Right renal cortex interstitium (tissue), 3 donors: ENCODE measurements around the gene AKAP7. TPM values are rescaled to one million over a fixed set of nuclear protein-coding genes. Genes with fewer than 3 reads are reported as not detected.
"Not testable (repeated sequence)": the region's sequence is repeated elsewhere in the genome, so short reads cannot be mapped to it uniquely, and the experiment has no call there.

Experiments used
- DNase-seq, 3 donors: peaks; one replicate each; pipeline ENCODE4 v3.0.0-alpha.2; 2013; ENCODE audit warnings: low read depth in 3 of 3, low spot score in 2 of 3
- polyA plus RNA-seq, 3 donors: library from polyadenylated mRNA; unstranded; fragments of 120-200 nt; gene quantifications; one replicate each; pipeline ENCODE4 v1.2.1, GENCODE V29; 2013; ENCODE audit not compliant: insufficient read length in 3 of 3

AKAP7 gene
- polyA plus RNA-seq: 10 to 100 TPM in 2 of 3 donors, 1 to 10 TPM in 1; 9.8 to 16.9 (median 14.9) TPM

- DNase-seq: peak; percentile 31 to 59 (median 37)
Measured at GRCh38 chr6:131135244-131136020, at the start of gene AKAP7. TSS of gene AKAP7 (plus strand) at chr6:131135467. CDS start at chr6:131135764, 297 bp downstream.

- DNase-seq: not testable (repeated sequence)
Measured at GRCh38 chr6:131090339-131090738, 44.9 kb upstream of the AKAP7 start.

- DNase-seq: not testable (repeated sequence)
Measured at GRCh38 chr6:131091944-131092343, 43.3 kb upstream of the AKAP7 start.

GRCh38 chr6:131093334-131093733, 41.9 kb upstream of the AKAP7 start:
- DNase-seq: no peak

DNA sequence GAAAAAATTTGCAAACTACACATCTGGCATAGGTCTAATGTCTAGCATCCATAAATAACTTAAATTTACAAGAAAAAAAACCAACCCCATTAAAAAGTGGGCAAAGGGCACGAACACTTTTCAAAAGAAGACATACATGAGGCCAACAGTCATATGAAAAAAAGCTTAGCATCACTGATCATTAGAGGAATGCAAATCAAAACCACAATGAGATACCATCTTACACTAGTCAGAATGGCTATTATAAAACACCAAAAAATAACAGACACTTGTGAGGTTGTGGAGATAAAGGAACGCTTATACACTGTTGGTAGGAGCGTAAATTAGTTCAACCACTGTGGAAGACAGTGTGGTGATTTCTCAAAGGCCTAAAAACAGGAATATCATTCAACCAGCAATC, 38.5 kb upstream of the AKAP7 start:
- DNase-seq: no peak

DNA sequence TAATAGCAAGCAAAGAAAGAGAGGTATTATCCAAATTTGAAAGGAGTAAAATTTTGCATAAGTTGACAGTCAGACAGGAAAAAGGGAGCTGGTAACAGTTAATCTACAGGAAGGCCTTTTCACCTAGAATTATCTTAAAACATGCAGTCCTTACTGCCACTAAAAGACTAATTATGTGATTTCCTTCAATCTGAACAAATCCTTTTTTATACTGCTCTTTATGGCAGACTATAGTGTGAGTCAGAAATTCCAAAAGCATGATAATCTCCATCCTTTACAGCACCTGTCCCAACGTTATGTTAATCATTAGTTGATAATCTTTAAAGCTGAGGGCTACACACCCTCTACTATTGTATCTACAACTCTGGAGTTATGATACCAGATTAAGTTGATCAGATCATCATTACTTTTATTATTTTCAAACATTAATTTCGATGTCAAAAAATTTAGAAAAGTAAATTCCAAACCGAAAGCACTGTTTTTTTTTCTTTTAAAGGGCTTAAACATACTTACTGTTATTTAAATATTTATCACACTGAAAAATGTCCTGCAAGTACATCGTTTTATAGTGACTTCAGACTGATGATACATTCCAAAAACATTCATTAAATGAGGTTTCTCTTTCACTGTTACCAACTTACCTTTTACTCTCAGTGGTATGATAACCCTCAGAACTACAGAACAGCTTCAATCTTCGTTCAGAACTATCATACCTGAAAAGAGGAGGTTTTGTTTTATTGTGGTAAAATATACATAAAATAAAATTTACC, 33.2 kb upstream of the AKAP7 start:
- no peak for DNase-seq

GRCh38 chr6:131103296-131103695, 32.0 kb upstream of the AKAP7 start:
- DNase-seq: no peak

DNA sequence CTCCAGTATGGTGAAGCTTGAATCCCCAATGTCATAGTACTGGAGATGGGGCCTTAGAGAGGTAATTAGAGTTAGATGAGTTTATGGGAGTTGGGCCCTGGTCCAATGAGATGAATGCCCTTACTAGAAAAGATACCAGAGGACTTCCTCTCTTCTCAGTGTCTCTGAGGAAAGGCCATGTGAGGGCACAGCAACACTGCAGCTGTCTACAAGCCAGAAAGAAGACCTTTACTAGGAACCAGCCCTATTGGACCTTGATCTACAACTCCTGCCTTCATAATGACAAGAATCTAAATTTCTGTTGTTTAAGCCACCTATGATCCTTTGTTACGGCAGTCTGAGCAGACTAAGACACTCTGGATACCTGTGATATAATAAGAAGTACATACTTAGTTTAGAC, 31.4 kb upstream of the AKAP7 start:
- no peak for DNase-seq

- DNase-seq: no peak
Measured at GRCh38 chr6:131107151-131107550, 28.1 kb upstream of the AKAP7 start.

GRCh38 chr6:131112249-131112648, 23.0 kb upstream of the AKAP7 start:
- DNase-seq: no peak

DNA sequence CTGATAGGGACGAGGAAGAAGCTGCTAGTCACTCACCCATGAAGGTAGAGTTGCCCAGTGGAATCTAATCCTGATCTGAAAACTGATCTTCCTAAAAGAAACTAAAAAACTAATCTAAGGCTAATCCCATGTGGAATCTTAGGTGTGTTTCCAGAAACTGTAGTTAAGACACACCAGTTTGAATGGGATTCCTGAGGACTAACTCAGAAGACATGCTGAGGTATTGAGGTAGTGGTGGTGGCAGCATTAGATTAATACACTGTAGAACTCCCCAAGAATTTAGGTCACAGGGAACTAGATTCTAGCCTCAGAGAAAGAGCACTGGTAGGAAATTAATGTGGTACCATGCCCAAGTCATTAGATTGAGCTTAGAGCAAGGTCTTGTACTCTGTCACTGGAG, 19.6 kb upstream of the AKAP7 start:
- no peak for DNase-seq

DNA sequence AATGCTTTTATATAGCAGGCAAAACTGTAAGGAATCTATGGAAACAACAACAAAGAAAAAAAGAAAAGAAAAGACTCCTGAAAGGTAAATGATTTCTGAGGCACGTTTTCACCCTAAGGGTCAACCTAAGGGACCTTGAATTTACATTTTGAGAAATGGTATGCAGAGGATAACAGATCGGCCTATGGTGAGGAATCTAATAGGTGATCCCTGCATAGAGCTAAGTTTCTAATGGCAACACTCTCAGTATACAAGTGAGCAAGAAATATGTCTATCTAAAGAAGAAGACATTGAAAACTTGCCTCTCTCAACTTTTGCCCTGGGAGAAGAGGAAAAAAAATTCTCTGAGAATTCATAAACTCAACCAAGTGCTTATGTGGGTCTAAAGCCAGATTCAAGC, 18.9 kb upstream of the AKAP7 start:
- DNase-seq: no peak

DNA sequence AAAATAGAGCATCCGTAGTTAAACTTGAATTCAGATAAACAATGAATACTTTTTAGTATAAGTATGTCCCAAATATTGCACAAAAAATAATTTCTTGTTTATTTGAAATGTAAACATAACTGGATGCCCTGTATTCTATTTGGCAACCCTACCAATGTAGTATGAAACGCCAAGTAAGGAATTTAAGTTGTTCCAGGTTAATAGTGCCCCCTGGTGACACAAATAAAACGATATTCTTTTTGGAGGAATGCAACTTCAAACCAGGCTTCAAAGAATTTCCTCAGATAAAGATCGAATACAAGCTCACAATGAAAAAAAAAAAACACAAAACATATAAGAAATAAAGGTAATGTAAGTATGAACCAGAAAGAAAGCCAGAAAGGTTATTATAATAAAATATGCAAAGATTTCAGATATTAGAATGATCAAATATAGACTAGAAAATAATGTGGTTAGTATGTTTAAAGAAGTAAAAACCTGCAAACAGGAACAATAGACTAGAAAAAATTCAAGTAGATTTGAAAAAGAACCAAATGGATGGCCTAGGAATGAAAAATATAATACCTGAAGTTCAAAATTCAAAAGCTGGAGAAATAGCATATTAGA, 18.4 kb upstream of the AKAP7 start:
- DNase-seq: no peak

- DNase-seq: no peak
Measured at GRCh38 chr6:131117878-131118277, 17.4 kb upstream of the AKAP7 start.

DNA sequence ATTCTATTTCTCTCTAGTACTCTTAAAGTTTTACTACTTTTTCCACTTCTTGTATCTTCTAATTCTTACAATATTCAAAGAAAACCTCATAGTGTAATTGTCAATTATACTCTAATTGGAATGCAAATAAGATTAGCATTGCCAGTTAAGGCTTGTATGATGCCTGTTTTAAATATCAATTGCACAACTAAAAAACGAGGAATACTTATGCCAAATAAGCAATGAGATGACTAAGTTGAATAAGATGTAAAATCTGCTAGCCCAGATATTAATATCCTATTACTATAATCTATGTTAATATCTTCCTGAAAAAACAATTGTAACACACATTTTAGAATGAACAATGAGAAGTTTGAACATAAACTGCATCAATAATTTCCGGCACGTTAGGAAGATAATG, 13.3 kb upstream of the AKAP7 start:
- DNase-seq: no peak

DNA sequence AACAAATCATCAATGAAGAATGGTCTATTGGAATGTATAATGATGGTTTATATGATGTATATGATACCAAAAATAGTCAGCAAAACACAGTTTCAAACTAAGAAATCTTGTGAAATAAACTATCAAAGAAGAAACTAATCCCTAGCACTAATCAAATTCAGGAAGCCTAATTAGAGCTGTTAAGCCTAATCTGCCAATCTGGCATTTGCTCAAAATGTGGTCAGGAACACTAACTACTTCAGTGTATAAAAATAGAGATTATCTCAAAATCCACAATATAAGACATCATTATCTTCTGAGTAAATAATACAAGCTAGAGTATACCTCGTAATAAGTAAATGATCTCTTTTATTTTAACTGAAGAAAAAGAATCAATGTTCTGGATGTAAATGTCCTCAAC, 12.8 kb upstream of the AKAP7 start:
- no peak for DNase-seq

DNA sequence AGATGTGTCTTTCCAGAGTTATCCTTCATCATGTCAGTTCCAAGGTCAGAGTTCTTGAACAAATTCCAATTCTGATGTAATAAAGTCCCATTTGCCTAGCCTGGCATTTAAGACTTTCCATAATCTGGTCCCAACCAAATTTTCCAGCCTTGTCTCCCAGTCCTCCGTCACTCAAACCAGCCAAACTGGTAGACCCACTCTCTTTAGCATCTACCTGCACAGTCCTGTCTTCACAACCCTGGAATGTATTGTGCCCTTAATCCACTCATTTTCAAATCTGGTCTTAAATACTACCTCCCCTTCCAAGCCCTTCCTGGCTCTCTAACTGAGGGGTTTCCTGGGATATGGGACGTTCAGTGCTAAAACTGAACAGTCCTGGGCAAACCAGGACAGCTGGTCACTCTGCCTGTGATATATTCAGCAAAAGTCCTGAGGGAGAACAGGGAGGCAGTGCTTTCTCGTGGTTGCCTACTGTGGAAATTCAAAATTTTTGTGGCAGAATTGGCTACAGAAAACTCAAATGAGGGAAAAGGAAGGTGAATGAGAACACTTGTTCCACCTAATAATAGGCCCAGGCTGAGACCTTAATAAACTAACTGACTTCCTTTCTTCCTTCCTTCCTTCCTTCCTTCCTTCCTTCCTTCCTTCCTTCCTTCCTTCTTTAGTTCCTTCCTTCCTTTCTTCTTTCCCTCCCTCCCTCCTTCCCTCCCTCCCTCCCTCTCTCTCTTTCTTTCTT, 10.8 kb upstream of the AKAP7 start:
- no peak for DNase-seq

- no peak for DNase-seq
Measured at GRCh38 chr6:131125431-131125830, 9.8 kb upstream of the AKAP7 start.

GRCh38 chr6:131129689-131130553, 5.3 kb upstream of the AKAP7 start:
- DNase-seq: no peak

DNA sequence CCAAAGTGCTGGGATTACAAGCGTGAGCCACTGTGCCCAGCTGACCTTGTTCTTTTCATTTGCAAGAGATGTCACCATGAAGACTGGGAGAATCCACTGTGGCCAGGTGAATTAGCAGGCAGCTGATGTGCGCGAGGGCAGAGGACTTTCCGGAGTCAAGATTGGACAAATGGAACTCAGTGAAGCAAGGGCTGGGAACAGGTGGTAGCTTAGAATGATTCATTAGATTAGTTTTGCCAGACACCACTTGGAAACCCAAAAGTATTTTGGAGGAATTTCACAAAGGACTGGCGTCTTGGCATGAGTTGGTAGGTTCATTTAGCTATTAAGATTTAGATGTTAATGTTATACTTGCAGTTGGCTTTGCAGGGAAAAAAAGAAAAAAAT, 4.7 kb upstream of the AKAP7 start:
- DNase-seq: no peak
